RKO (cell line): Measurements from ENCODE around the gene P2RX7.
"Not testable (repeated sequence)": the region's sequence is repeated elsewhere in the genome, so short reads cannot be mapped to it uniquely, and the experiment has no call there.

Experiments used
- DNase-seq: peaks from one replicate; pipeline ENCODE4 v3.0.0-alpha.2; 2016; ENCODE audit warnings: low spot score

The P2RX7 gene

GRCh38 chr12:121135320-121135719 is 2.6 kb downstream of the P2RX7 start:
- DNase-seq = no peak

GRCh38 chr12:121137512-121137911 is 4.8 kb downstream of the P2RX7 start:
- DNase-seq = no peak

DNA sequence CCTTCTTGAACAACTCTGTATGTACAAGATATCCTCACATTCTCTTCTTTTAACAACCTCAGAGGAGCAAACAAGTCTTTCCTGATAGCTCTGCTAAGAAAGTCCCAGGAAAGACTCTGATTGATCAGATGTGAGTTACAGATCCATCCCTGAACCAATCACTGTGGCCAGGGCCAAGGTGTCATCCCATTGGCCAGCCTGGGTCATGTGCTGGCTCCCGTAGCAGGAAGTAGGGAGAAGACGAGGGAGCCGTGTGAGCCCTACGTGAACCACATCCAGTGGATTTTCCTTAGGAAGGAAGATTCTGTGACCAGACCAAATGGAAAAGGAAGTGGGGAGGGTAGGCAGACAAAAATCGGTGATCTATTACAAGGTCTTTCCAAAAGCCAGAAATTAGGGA is 5.6 kb downstream of the P2RX7 start:
- peak; percentile 12 for DNase-seq

DNA sequence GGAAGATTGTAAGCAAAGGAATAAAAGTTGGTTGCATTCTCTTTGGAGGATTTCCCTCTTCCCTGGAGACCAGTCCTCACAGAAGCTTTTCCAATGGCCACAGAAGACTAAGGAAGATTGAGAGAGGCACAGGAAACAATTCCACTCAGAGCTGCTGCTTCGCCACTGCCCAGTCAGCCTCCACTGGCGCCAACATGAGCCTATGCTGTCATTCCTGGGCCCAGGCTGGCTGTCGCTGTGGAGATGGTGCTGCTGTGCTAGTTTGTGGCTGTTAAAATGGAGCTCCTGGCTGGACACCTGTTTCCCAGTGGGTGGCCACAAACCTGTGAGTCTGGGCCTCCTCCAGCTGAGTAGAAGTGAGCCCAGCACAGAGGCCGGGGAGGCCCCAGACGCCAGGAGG is 6.6 kb downstream of the P2RX7 start:
- no peak for DNase-seq

- no peak for DNase-seq
Measured at GRCh38 chr12:121142171-121142950, 9.7 kb downstream of the P2RX7 start.

- peak; percentile 61 for DNase-seq
Measured at GRCh38 chr12:121144416-121144914, 11.8 kb downstream of the P2RX7 start.

DNA sequence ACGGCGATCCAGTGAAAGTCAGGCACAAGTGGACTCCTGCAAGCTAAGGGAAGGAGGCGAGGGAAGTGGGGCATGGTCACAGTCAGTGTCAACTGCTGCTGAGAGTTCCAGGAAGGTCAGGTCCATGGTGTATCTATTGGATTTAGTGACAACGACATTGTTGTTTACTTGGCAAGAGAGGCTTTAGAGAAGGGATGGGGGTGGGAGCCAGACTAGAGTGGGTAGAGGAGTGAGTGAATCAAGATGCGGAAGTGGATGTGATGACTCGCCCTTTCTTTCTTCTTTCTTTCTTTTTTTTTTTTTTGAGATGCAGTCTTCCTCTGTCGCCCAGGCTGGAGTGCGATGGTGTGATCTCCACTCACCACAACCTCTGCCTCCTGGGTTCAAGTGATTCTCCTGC is 12.5 kb downstream of the P2RX7 start:
- no peak for DNase-seq

DNA sequence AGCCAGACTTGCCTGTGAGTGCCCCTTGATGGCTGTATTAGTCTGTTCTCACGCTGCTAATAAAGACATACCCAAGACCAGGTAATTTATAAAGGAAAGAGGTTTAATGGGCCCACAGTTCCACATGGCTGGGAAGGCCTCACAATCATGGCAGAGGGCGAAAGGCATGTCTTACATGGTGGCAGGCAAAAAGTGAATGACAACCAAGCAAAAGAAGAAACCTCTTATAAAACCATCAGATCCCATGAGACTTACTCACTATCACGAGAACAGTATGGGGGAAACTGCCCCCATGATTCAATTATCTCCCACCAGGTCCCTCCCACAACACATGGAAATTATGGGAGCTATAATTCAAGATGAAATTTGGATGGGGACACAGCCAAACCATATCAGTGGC is 16.6 kb downstream of the P2RX7 start:
- DNase-seq = not testable (repeated sequence)

- DNase-seq = no peak
Measured at GRCh38 chr12:121154793-121155375, 22.2 kb downstream of the P2RX7 start.

DNA sequence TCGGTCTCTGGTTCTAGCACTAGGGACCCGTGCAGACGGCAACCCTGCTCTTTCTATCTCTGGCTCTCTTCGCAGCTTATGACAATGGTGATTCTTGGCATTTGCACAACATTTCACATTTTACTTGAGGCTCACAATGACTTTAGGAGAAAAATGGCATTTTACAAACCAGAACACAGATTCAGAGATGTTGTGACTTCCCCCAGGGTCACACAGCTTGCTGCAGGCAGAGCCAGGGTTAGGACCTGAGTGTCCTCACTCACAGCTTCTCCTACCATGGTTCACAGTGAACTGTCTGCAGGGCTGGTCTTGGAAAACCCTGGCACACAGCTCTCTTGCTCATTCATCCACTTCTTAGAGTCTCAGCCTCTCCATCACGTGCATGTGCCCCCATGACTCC is 23.7 kb downstream of the P2RX7 start:
- DNase-seq = no peak

DNA sequence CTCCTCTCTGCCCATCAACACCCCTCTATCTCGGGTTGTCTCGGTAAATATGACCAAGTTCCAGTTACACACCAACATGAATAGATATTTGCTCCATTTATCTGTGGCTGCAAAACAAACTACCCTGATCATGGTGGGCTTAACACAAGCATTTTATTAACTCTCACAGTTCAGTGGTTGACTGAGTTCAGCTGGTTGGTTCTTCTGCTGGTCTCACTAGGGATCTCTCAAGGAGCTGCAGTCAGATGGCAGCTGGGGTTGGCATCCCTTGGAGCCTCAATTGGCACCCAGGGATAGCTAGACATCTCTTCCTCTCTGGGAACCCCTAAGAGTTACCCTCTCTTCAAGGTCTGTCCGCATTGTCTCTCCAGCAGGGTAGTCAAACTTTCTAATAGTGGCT is 25.4 kb downstream of the P2RX7 start:
- DNase-seq = no peak

- DNase-seq = not testable (repeated sequence)
Measured at GRCh38 chr12:121158728-121159351, 26.2 kb downstream of the P2RX7 start.

- no peak for DNase-seq
Measured at GRCh38 chr12:121159467-121160307, 27.0 kb downstream of the P2RX7 start.

DNA sequence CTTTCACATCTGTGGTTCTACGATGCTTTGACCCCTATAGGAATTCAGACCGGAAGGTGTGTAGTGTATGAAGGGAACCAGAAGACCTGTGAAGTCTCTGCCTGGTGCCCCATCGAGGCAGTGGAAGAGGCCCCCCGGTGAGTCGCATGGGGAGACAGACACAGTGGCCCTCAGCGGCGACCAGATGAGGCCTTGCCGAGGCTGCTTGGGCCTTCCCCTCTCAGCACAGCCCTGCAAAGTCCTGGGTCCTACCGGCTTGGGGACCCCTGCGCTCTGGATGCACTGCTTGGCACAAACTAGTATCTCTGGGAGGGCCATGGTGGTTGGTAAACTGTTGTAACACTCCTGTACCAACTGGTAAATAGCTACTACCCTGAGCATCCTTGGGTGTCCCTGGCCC is 29.7 kb downstream of the P2RX7 start:
- DNase-seq = no peak

- DNase-seq = no peak
Measured at GRCh38 chr12:121162985-121163384, 30.3 kb downstream of the P2RX7 start.

GRCh38 chr12:121164839-121165238 is 32.2 kb downstream of the P2RX7 start:
- not testable (repeated sequence) for DNase-seq

DNA sequence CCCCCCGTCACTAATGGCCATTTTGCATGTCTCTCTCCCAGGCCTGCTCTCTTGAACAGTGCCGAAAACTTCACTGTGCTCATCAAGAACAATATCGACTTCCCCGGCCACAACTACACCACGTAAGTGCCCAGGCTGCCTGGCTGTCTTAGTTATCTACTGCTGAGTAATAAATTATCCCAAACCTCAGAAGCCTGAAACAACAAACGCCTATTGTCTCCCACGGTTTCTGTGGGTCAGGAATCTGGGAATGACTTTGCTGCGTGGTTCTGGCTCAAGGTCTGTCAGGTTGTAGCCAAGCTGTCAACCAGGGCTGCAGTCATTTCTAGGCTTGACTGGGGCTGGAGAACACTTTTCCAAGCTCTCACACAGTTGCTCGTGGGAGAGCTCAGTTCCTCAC is 32.6 kb downstream of the P2RX7 start:
- no peak for DNase-seq

- no peak for DNase-seq
Measured at GRCh38 chr12:121166356-121166755, 33.7 kb downstream of the P2RX7 start.

- DNase-seq = no peak
Measured at GRCh38 chr12:121167232-121167820, 34.6 kb downstream of the P2RX7 start.

DNA sequence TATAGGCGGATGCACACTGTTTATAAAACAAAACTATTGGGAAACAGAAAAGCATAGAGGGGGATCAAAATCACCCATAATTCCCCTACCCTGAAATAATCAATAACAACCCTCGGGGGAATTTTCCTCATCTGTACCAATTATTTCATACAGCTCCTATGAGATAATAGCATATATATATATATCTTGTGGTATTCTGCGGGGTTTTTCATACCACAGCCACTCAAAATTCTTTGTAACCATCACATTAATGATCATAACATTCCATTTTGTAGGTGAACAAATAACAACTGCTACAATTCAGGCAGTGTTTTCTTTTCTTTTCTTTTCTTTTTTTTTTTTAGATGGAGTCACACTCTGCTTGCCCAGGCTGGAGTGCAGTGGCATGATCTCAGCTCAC is 35.3 kb downstream of the P2RX7 start:
- DNase-seq = no peak

- no peak for DNase-seq
Measured at GRCh38 chr12:121170151-121170550, 37.5 kb downstream of the P2RX7 start.
